HG03066 (cell line): Measurements from ENCODE around the gene TMTC2.
"Not testable (repeated sequence)": the region's sequence is repeated elsewhere in the genome, so short reads cannot be mapped to it uniquely, and the experiment has no call there.

ENCODE experiments used
- ATAC-seq: cut with Tn5 transposase; IDR thresholded peaks from one replicate; pipeline ENCODE4 v1.9.1; 2021; ENCODE audit warnings: low read depth; ENCODE audit not compliant: unreplicated experiment

Gene TMTC2

GRCh38 chr12:83106873-83107272, 420.2 kb downstream of the TMTC2 start:
- ATAC-seq: no peak

GRCh38 chr12:83110424-83110823, 423.7 kb downstream of the TMTC2 start:
- ATAC-seq: no peak

- ATAC-seq: no peak
These were observed 427.2 kb downstream of the TMTC2 start for GRCh38 chr12:83113945-83114344.

GRCh38 chr12:83114966-83115365, 428.3 kb downstream of the TMTC2 start:
- no peak for ATAC-seq

- not testable (repeated sequence) for ATAC-seq
These were observed 431.2 kb downstream of the TMTC2 start for GRCh38 chr12:83117926-83118325.

GRCh38 chr12:83121897-83122622, 435.4 kb downstream of the TMTC2 start:
- no peak for ATAC-seq

- no peak for ATAC-seq
These were observed 435.9 kb downstream of the TMTC2 start for GRCh38 chr12:83122623-83122934.

- no peak for ATAC-seq
These were observed 436.3 kb downstream of the TMTC2 start for GRCh38 chr12:83123039-83123438.

GRCh38 chr12:83128540-83128939, 441.8 kb downstream of the TMTC2 start:
- no peak for ATAC-seq

GRCh38 chr12:83130178-83130577, 443.5 kb downstream of the TMTC2 start:
- no peak for ATAC-seq

GRCh38 chr12:83132360-83132759, 445.7 kb downstream of the TMTC2 start:
- no peak for ATAC-seq

- ATAC-seq: no peak
These were observed 449.7 kb downstream of the TMTC2 start for GRCh38 chr12:83136411-83136810.

GRCh38 chr12:83140135-83140534, 453.4 kb downstream of the TMTC2 start:
- no peak for ATAC-seq

GRCh38 chr12:83141460-83141994, 454.8 kb downstream of the TMTC2 start:
- no peak for ATAC-seq

GRCh38 chr12:83142914-83143313, 456.2 kb downstream of the TMTC2 start:
- no peak for ATAC-seq

- ATAC-seq: no peak
These were observed 457.2 kb downstream of the TMTC2 start for GRCh38 chr12:83143950-83144349.

- ATAC-seq: no peak
These were observed 458.7 kb downstream of the TMTC2 start for GRCh38 chr12:83145325-83145840.

- no peak for ATAC-seq
These were observed 460.6 kb downstream of the TMTC2 start for GRCh38 chr12:83147341-83147740.

- no peak for ATAC-seq
These were observed 463.3 kb downstream of the TMTC2 start for GRCh38 chr12:83149987-83150386.

GRCh38 chr12:83150465-83151189, 463.9 kb downstream of the TMTC2 start:
- no peak for ATAC-seq

GRCh38 chr12:83153177-83153576, 466.5 kb downstream of the TMTC2 start:
- ATAC-seq: no peak

- ATAC-seq: no peak
These were observed 470.1 kb downstream of the TMTC2 start for GRCh38 chr12:83156815-83157214.
